Lung (tissue), 12 donors: ENCODE measurements around the gene C21orf91. TPM values are rescaled to one million over a fixed set of nuclear protein-coding genes. Genes with fewer than 3 reads are reported as not detected.

Source experiments
- ATAC-seq: fragments of 200-7000 bp; cut with Tn5 transposase; one replicate; pipeline ENCODE4 v1.9.1; 2020; ENCODE audit warnings: moderate number of reproducible peaks; ENCODE audit not compliant: insufficient read depth, low FRiP score
- DNase-seq, 3 donors: peaks; one replicate each; pipeline ENCODE4 v3.0.0-alpha.2; 2013 to 2017
- H3K27ac ChIP-seq, 2 donors: one replicate each; pipeline ENCODE4 v1.5.1; 2013; ENCODE audit warnings: mild to moderate bottlenecking in 2 of 2, moderate library complexity in 2 of 2, control low read depth in 1 of 2, inconsistent platforms in 1 of 2, low read depth in 1 of 2, low read length in 1 of 2
- H3K27me3 ChIP-seq, 3 donors: one replicate each; pipeline ENCODE4 v1.5.1; 2013; ENCODE audit warnings: low read length in 2 of 3; ENCODE audit not compliant: control insufficient read depth in 3 of 3, insufficient read depth in 3 of 3
- H3K36me3 ChIP-seq, 4 donors: one replicate each; pipeline ENCODE4 v1.5.1; 2013; ENCODE audit warnings: low read length in 4 of 4, mild to moderate bottlenecking in 1 of 4, moderate library complexity in 1 of 4; ENCODE audit not compliant: control insufficient read depth in 4 of 4, insufficient read depth in 4 of 4
- H3K4me1 ChIP-seq, 5 donors: one replicate each; pipeline ENCODE4 v1.5.1; 2013; ENCODE audit warnings: low read length in 5 of 5, mild to moderate bottlenecking in 2 of 5, moderate library complexity in 1 of 5; ENCODE audit not compliant: control insufficient read depth in 5 of 5, insufficient read depth in 5 of 5
- H3K4me3 ChIP-seq: one replicate; pipeline ENCODE4 v1.5.1; 2013; ENCODE audit warnings: mild to moderate bottlenecking, control low read depth, moderate library complexity
- H3K9ac ChIP-seq, 2 donors: one replicate each; pipeline ENCODE4 v1.5.1; 2013; ENCODE audit warnings: low read length in 2 of 2, control low read depth in 1 of 2; ENCODE audit not compliant: insufficient read depth in 1 of 2
- H3K9me3 ChIP-seq, 4 donors: one replicate each; pipeline ENCODE4 v1.5.1; 2013; ENCODE audit warnings: low read length in 3 of 4, mild to moderate bottlenecking in 1 of 4, moderate library complexity in 1 of 4; ENCODE audit not compliant: control insufficient read depth in 4 of 4, insufficient read depth in 3 of 4
- WGBS, 2 donors: extraction: QIAGEN DNeasy Blood & Tissue Kit; methylation state at CpG; one replicate each; pipeline ENCODE4 v1.1.7; 2013; 5-methylcytosine and 5-hydroxymethylcytosine counted together
- polyA plus RNA-seq, 2 donors: library from polyadenylated mRNA; stranded (reverse); fragments of 200-250 nt; gene quantifications; one replicate each; pipeline ENCODE4 v1.2.1, GENCODE V29; 2013
- total RNA-seq, 2 donors: library from RNA; depleted of rRNA in 1 of 2; stranded (reverse); fragments of >200 nt in 1 of 2; gene quantifications; one replicate each; pipeline ENCODE4 v1.2.1, GENCODE V29; 2014 to 2021
- TF ChIP-seq, protein P1 (sequence below): IDR thresholded peaks from 2 replicates; pipeline ENCODE4 v1.5.1; 2012; ENCODE audit warnings: mild to moderate bottlenecking; ENCODE audit errors: control extremely low read depth, extremely low read depth
- donor health status: control.
- donor health status: control.
- donor health status: Bipolar disorder and iron deficiency.
- donor health status: healthy.
- donor health status: DM: yes; HTN: yes; CAD: no.

Gene C21orf91
- total and polyA plus RNA-seq, 4 donors = 2.8 to 19.0 (median 10.2) TPM

DNA sequence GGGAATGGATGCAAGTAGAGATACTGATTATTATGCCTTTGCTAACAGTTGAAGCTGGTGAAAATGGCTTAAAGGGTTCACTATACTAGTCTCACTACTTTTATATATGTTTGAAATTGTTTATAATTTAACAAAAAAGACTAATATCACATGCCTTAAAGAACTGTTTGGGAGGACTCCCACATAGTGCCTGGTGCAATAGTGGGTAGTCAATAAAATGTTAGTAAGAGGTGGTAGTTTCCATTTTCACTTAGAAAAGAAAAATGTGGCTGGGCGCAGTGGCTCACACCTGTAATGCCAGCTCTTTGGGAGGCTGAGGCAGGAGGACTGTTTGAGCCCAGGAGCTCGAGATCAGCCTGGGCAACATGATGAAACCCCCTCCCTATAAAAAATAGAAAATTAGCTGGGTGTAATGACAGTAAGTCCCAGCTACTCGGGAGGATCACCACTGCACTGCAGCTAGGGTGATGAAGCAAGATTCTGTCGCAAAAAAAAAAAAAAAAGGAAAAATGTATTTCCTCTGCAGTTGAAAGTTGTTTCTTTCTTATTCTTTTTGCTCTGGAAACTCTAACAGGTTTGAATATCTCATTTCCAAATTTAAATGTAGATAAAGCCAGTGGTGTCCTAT, 24.5 kb downstream of the C21orf91 start:
- Histone ChIP-seq H3K27me3 (no peaks in the 10 kb centered on the region), H3K4me1 (peaks cover 0 to 2% (median 0%) of the 10 kb centered on the region in 5 donors), H3K36me3 (peaks cover 2 to 8% (median 2%) of the 10 kb centered on the region in 4 donors), H3K9me3 (no peaks in the 10 kb centered on the region), H3K4me3 (no peak overlapping the region), H3K27ac (no peak overlapping the region), H3K9ac (no peak overlapping the region)
- 43 to 50% methylated on average over 4 of the region's 4 CpGs for WGBS, 2 donors
- TF ChIP-seq, protein P1, sequence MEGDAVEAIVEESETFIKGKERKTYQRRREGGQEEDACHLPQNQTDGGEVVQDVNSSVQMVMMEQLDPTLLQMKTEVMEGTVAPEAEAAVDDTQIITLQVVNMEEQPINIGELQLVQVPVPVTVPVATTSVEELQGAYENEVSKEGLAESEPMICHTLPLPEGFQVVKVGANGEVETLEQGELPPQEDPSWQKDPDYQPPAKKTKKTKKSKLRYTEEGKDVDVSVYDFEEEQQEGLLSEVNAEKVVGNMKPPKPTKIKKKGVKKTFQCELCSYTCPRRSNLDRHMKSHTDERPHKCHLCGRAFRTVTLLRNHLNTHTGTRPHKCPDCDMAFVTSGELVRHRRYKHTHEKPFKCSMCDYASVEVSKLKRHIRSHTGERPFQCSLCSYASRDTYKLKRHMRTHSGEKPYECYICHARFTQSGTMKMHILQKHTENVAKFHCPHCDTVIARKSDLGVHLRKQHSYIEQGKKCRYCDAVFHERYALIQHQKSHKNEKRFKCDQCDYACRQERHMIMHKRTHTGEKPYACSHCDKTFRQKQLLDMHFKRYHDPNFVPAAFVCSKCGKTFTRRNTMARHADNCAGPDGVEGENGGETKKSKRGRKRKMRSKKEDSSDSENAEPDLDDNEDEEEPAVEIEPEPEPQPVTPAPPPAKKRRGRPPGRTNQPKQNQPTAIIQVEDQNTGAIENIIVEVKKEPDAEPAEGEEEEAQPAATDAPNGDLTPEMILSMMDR = no peak
- ATAC-seq (no peak), DNase-seq (no peak)

DNA sequence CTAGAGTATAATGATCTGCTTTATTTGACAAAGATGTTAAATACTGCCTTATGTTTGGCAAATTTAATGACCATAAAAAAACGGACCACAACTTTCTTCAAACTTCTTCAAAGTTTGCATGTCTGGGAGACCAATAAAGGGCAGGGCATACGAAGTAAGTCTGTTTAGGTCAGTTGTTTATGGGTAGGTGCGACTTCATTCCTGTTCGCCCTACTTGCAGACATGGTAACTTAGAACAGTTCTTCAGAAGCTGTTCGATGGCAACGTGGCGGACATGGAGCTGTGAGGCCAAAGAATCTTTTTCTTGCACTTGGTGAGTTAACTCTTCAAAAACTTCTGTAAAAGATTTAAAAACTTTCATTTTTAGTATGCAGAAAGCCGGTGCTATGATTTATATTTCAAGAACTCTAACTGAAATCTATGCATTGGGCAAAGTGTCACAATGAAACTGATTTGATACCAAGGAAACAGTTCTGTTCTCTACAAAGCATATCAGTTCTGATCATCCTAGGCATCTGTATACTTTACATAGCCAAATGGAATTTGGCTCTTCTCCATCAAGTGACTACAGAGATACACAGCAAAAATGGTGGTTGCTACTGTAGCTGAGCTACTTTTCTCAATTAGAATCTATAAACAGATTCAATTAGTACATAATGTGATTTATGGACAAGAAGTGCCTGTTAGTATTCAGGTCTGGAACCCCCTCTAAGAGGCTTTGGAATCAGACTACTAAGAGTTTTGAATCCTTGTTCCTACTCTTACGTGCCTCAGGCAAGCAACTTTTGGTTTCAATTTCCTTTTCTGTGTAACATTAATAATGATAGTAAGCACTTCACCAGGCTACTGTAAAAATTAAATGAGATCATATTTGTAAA, 25.7 kb downstream of the C21orf91 start:
- Histone ChIP-seq H3K9me3 (no peaks in the 10 kb centered on the region), H3K4me1 (peaks cover 0 to 2% (median 0%) of the 10 kb centered on the region in 5 donors), H3K4me3 (no peak overlapping the region), H3K27me3 (no peaks in the 10 kb centered on the region), H3K36me3 (peaks cover 2 to 8% (median 2%) of the 10 kb centered on the region in 4 donors), H3K27ac (no peak overlapping the region), H3K9ac (no peak overlapping the region)
- DNase-seq = peak in 1 of 3 donors; percentile 24
- WGBS, 2 donors = 63 to 69% methylated on average over 9 of the region's 9 CpGs
- peak; percentile 47 for ATAC-seq
- TF ChIP-seq, protein P1 = no peak

DNA sequence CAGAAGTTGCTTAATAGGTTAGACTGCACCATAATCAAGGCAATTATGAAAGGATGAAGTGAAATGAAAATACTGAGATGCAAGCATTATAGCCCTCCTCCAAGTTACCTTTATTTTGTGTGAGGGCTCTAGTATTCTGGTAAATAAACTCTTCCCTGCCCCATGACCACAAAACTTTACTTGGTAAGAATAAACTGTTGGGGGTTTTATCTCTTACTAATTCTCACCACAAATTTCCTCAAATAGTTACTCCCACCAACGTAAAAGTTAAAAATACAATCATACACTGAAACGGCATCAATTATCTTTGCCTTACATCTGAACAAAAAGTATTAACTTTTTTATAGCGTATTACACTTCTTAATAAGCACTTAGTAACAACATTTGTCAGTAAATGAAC, 29.5 kb downstream of the C21orf91 start:
- peaks cover 0 to 2% (median 0%) of the 10 kb centered on the region in 4 donors for H3K9me3 ChIP-seq
- peaks cover 0 to 4% (median 0%) of the 10 kb centered on the region in 5 donors for H3K4me1 ChIP-seq
- H3K36me3 ChIP-seq = peaks cover 4 to 18% (median 14%) of the 10 kb centered on the region in 4 donors
- DNase-seq (no peak), ATAC-seq (no peak)
- no peak overlapping the region for H3K27ac ChIP-seq
- 33 to 72% methylated on average over 3 of the region's 3 CpGs for WGBS, 2 donors
- H3K9ac ChIP-seq = no peak overlapping the region
- TF ChIP-seq, protein P1 = no peak
- no peak overlapping the region for H3K4me3 ChIP-seq
- H3K27me3 ChIP-seq = no peaks in the 10 kb centered on the region
